AG04449 (cell line): Measurements from ENCODE around the gene PRKCE.

ENCODE experiments used
- CTCF ChIA-PET: fragments of 350-600 bp; formaldehyde crosslinking; extraction: SDS; loops from one replicate; lab custom pipeline; 2021; ENCODE audit warnings: antibody characterized with exemption; lab: Yijun Ruan, JAX
- POLR2A ChIA-PET: fragments of 400-600, 350-600 bp; formaldehyde crosslinking; extraction: SDS; loops from one replicate; lab custom pipeline; 2020; ENCODE audit warnings: antibody characterized with exemption, inconsistent platforms; lab: Yijun Ruan, JAX
- DNase-seq: peaks from one replicate; pipeline ENCODE4 v3.0.0-alpha.2; 2010; ENCODE audit warnings: low read depth, low spot score
- H3K4me3 ChIP-seq: 2 replicates; pipeline ENCODE4 v1.5.1; 2011; ENCODE audit warnings: low read depth, mild to moderate bottlenecking, control low read depth, low read length
- TF ChIP-seq, protein P1 (sequence below): IDR thresholded peaks from one replicate; pipeline ENCODE4 v1.5.1; 2011; ENCODE audit warnings: mild to moderate bottlenecking, moderate library complexity, low read length, control low read depth, inconsistent platforms; ENCODE audit not compliant: insufficient read depth; ENCODE audit errors: missing control alignments

Gene PRKCE

DNA sequence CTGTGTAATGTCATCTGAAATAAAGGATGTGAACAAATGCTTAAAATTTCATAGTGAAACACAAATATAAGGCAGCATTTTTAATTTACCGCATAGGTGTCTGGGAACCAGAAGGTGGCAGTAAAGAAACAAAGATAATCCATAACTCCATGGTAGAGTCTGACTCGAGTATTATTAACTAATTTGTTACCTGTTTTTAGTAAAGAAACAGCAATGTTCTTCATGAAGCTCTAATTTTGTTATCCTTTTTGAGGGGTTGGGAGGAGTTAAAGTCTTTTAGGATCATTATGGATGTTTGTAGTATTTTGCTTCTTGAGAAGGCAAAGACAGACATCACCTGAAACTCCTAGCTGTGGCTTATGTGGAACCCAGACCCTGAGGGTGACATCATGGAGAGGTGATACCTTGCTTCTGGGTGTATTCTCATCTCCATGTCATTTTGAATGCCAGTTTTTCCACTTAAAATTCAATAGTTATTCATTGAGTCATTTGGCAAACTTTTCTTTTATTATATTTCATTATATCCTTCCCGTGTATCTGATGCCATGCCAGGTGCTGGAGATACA, 359.5 kb downstream of the PRKCE start:
- CTCF ChIA-PET = interaction anchor here (0.6 to 2.3 kb wide), 40 partner anchors 9 to 877 kb away, joined by 3 to 25 read pairs (median 4); partner anchors contain the start of gene EPAS1
- TF ChIP-seq, protein P1, sequence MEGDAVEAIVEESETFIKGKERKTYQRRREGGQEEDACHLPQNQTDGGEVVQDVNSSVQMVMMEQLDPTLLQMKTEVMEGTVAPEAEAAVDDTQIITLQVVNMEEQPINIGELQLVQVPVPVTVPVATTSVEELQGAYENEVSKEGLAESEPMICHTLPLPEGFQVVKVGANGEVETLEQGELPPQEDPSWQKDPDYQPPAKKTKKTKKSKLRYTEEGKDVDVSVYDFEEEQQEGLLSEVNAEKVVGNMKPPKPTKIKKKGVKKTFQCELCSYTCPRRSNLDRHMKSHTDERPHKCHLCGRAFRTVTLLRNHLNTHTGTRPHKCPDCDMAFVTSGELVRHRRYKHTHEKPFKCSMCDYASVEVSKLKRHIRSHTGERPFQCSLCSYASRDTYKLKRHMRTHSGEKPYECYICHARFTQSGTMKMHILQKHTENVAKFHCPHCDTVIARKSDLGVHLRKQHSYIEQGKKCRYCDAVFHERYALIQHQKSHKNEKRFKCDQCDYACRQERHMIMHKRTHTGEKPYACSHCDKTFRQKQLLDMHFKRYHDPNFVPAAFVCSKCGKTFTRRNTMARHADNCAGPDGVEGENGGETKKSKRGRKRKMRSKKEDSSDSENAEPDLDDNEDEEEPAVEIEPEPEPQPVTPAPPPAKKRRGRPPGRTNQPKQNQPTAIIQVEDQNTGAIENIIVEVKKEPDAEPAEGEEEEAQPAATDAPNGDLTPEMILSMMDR = peak; percentile 37
- POLR2A ChIA-PET = no interaction called here
- DNase-seq = no peak
- no peak overlapping the region for H3K4me3 ChIP-seq

DNA sequence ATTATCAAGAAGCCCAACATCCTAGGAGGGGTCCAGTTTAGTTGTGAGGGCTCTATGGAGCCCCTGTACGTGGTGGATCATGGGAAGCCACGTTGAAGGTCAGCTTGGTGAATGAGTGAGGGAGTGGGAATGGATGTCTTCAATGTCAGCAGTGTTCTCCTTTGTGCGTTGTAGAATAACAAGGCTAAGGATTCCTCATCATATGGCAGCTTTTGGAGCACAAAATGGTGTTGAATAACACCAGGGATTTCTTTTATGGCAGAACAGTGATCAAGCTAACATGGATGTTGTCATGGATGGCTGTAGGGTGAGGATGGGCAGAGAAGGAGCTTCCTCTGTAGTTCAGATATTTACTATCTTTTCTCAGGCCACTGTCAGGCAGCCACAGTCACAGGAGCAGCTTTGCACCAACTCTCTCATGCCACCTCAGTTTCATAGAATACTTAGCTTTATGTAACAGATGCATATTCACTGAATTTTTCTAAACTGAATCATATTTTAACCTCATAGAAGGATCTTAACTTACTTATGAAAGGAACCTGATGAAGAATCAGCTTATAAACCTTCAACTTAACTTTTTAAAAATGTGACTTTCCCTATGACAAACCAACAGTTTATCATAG, 361.3 kb downstream of the PRKCE start:
- ChIA-PET POLR2A (interaction anchor here (1.1 to 1.5 kb wide), 2 partner anchors 44 to 284 kb away, joined by 5 to 7 read pairs; partner anchors contain the start of gene EPAS1), CTCF (interaction anchor here (0.7 to 2.5 kb wide), 17 partner anchors 9 to 448 kb away, joined by 3 to 24 read pairs (median 5); no protein-coding TSS in a partner anchor)

DNA sequence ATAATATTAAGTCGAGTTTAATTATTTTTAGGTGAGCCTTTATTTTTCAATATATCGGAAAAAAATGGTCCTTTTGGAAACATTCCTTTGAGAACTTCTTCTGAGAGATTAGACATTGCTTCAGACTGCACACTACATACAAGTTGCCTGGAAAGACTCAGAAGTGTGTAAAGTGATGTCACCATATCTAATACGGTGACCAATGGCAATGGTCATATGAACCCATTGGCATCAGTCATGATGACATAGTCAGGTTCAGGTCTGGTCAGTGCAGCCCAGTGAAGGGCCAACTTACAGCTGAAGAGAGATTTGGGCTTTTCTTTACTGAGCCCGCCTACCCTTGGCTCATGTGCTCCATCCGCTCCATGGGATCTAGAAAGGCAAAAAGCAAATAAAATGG, 362.3 kb downstream of the PRKCE start:
- ChIA-PET POLR2A (interaction anchor here (0.6 to 1.5 kb wide), 2 partner anchors 23 to 283 kb away, joined by 3 to 7 read pairs; partner anchors contain the start of gene EPAS1), CTCF (interaction anchor here (1.2 to 2.5 kb wide), 12 partner anchors 10 to 447 kb away, joined by 3 to 24 read pairs (median 6); no protein-coding TSS in a partner anchor)
- TF ChIP-seq, protein P1 = no peak
- H3K4me3 ChIP-seq = no peak overlapping the region
- no peak for DNase-seq

More for the DNA sequence above, 361.3 kb downstream of the PRKCE start:
- TF ChIP-seq, protein P1 = no peak
- no peak for DNase-seq
- H3K4me3 ChIP-seq = no peak overlapping the region

DNA sequence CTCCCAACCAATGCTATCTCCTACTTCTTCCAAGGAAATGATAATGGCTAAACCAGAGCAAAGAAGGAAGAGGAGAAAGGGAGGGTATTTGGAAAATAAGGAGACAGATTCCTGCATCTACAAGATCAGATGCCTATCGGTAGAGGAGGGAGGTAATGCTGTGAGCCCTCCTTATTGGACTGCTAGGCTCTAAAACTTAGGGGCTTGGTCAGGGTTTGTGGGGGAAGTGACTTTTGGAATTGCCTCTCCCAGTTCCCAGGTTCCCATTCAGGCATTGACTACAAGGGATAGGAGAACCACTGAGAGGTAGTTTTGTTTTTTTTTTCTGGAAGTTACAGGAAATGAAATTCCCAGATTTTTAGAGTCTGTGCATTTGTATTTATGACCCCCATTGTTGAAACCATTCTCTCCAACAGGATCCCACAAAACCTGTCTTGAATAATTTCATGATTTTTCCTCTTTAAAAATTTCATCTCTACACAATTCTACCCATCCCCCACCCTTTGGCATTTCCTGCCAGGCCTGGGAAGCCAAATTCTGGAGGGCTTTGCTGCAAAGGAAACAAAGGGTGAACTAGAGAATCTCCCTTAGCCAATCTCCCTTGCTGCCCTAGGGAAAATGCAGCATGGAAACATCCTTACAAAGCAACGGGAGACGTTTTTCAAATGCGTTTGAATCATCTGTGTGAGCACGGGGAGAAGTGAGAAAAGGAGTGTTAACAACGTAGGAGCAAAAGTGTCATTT, 363.6 kb downstream of the PRKCE start:
- CTCF ChIA-PET = interaction anchor here (0.6 to 2.5 kb wide), 3 partner anchors 48 to 351 kb away, joined by 4 to 24 read pairs (median 4); no protein-coding TSS in a partner anchor

DNA sequence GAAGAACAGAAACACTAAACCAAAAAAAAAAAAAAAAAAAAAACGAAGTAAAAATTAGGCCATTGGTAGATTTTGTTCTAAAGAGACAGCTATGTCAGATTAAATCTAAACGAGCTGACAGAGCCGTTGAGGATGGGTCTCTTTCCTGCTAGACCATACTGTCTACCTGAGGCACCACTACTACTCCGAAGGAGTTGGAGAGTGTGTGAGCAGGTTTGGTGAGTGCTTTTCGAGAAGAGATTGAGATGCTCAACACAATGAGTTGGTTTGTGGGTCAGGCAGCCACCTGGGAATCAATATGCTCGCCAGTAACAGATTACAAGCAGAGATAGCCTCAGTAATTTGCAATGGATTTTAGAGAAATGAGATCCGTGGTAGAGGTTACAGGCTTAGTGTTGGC, 364.2 kb downstream of the PRKCE start:
- ChIA-PET POLR2A (interaction anchor here (1.2 kb wide), 1 partner anchor 281 kb away, joined by 5 read pairs; the partner anchor contains the start of gene EPAS1), CTCF (interaction anchor here (0.6 kb wide), 1 partner anchor 47 kb away, joined by 4 read pairs; no protein-coding TSS in a partner anchor)
- TF ChIP-seq, protein P1 = no peak
- H3K4me3 ChIP-seq = no peak overlapping the region
- DNase-seq = no peak

More for the DNA sequence above, 363.6 kb downstream of the PRKCE start:
- no peak overlapping the region for H3K4me3 ChIP-seq
- TF ChIP-seq, protein P1 = no peak
- POLR2A ChIA-PET = interaction anchor here (1.2 kb wide), 1 partner anchor 282 kb away, joined by 5 read pairs; the partner anchor contains the start of gene EPAS1
- no peak for DNase-seq
